Fibroblast of lung (primary cell): ENCODE results near the gene JAZF1. TPM values are rescaled to one million over a fixed set of nuclear protein-coding genes. Genes with fewer than 3 reads are reported as not detected.

Experiments
- DNase-seq, 2 donors: peaks; one replicate each; pipeline versions ENCODE4 v3.0.0 to v3.0.0-alpha.2; 2010; ENCODE audit warnings: low read depth in 2 of 2
- H2AFZ ChIP-seq: 2 replicates; pipeline ENCODE4 v1.5.1; 2012; ENCODE audit warnings: low read length, control low read depth, inconsistent platforms
- H3K27ac ChIP-seq: 2 replicates; pipeline ENCODE4 v1.5.1; 2011; ENCODE audit warnings: low read length, control low read depth; ENCODE audit not compliant: insufficient read depth
- H3K27me3 ChIP-seq: 2 replicates; pipeline ENCODE4 v1.5.1; 2011; ENCODE audit warnings: mild to moderate bottlenecking, low read length; ENCODE audit not compliant: control insufficient read depth, insufficient read depth
- H3K36me3 ChIP-seq: 2 replicates; pipeline ENCODE4 v1.5.1; 2011; ENCODE audit warnings: low read length; ENCODE audit not compliant: control insufficient read depth, insufficient read depth
- H3K4me1 ChIP-seq: 2 replicates; pipeline ENCODE4 v1.5.1; 2011; ENCODE audit warnings: low read length; ENCODE audit not compliant: control insufficient read depth, insufficient read depth; ENCODE audit errors: extremely low read depth
- H3K4me2 ChIP-seq: 2 replicates; pipeline ENCODE4 v1.5.1; 2011; ENCODE audit warnings: low read length, control low read depth; ENCODE audit not compliant: insufficient read depth; ENCODE audit errors: extremely low read depth
- H3K4me3 ChIP-seq, 4 experiments: fragments of 200-600 bp in 1 of 4; sonication (generic) in 1 of 4; replicated peaks in 1 of 4; 2 replicates each; pipeline ENCODE4 v1.5.1; 2011 to 2016; ENCODE audit warnings: low read length in 4 of 4, low read depth in 3 of 4, mild to moderate bottlenecking in 3 of 4, control low read depth in 2 of 4, inconsistent platforms in 1 of 4, mixed read lengths in 1 of 4; ENCODE audit not compliant: insufficient read depth in 1 of 4; ENCODE audit errors: control extremely low read depth in 1 of 4
- H3K79me2 ChIP-seq: 2 replicates; pipeline ENCODE4 v1.5.1; 2012; ENCODE audit warnings: mild to moderate bottlenecking, low read length, inconsistent platforms; ENCODE audit not compliant: control insufficient read depth, insufficient read depth
- H3K9ac ChIP-seq: 2 replicates; pipeline ENCODE4 v1.5.1; 2011; ENCODE audit warnings: mild to moderate bottlenecking, low read length, control low read depth; ENCODE audit not compliant: insufficient read depth
- H3K9me3 ChIP-seq: 2 replicates; pipeline ENCODE4 v1.5.1; 2012; ENCODE audit warnings: low read depth, low read length; ENCODE audit not compliant: control insufficient read depth, insufficient read depth
- H4K20me1 ChIP-seq: 2 replicates; pipeline ENCODE4 v1.5.1; 2011; ENCODE audit warnings: low read length; ENCODE audit not compliant: control insufficient read depth, insufficient read depth; ENCODE audit errors: extremely low read depth
- EZH2 ChIP-seq: IDR thresholded peaks from 2 replicates; pipeline ENCODE4 v1.5.1; 2012; ENCODE audit warnings: low read length, control low read depth, mild to moderate bottlenecking; ENCODE audit errors: missing control alignments
- polyA plus RNA-seq, 2 donors: library from polyadenylated mRNA; depleted of rRNA in 1 of 2; stranded (reverse) in 1 of 2; unstranded in 1 of 2; fragments of >200 nt; gene quantifications; 2 replicates each; pipeline ENCODE4 v1.2.1, GENCODE V29; 2011 to 2012; ENCODE audit warnings: missing spikeins in 1 of 2
- total RNA-seq: library from RNA; depleted of rRNA; stranded (reverse); fragments of >200 nt; gene quantifications from 2 replicates; pipeline ENCODE4 v1.2.1, GENCODE V29; 2014
- TF ChIP-seq, protein P1 (sequence below), 2 donors: IDR thresholded peaks in 1 of 2; conservative IDR thresholded peaks in 1 of 2; 1 replicate in 1 of 2; 2 replicates in 1 of 2; pipeline ENCODE4 v1.5.1; 2011 to 2012; ENCODE audit warnings: low read length in 2 of 2, control low read depth in 1 of 2, inconsistent platforms in 1 of 2, low read depth in 1 of 2, mild to moderate bottlenecking in 1 of 2

The JAZF1 gene
- total and polyA plus RNA-seq, 2 donors (not counting 1 experiment from before 2014, with no cell fraction given), result 9.1 to 9.3 TPM

DNA sequence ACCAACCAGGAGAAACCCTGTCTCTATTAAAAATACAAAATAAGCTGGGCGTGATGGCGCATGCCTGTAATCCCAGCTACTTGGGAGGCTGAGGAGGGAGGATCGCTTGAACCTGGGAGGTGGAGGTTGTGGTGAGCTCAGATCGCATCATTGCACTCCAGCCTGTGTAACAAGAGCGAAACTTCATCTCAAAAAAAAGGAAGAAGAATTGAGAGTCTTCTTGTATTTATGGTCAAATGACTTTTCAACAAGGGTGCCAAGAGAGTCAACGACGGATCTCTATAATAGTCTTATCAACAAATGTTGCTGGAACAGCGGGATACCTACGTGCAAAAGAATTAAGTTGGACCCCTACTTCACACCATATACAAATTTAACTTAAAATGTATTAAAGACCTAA lies 21.6 kb upstream of the JAZF1 start:
- Histone ChIP-seq H3K4me1 (no peaks in the 10 kb centered on the region), H3K36me3 (no peaks in the 10 kb centered on the region), H3K9ac (no peak overlapping the region), H3K9me3 (no peaks in the 10 kb centered on the region), H3K79me2 (no peaks in the 10 kb centered on the region), H3K27ac (no peak overlapping the region), H3K4me3 (no peak overlapping the region), H3K4me2 (no peak overlapping the region), H4K20me1 (no peaks in the 10 kb centered on the region), H2AFZ (no peak overlapping the region), H3K27me3 (no peaks in the 10 kb centered on the region)
- TF ChIP-seq EZH2, result no peak
- TF ChIP-seq, protein P1, sequence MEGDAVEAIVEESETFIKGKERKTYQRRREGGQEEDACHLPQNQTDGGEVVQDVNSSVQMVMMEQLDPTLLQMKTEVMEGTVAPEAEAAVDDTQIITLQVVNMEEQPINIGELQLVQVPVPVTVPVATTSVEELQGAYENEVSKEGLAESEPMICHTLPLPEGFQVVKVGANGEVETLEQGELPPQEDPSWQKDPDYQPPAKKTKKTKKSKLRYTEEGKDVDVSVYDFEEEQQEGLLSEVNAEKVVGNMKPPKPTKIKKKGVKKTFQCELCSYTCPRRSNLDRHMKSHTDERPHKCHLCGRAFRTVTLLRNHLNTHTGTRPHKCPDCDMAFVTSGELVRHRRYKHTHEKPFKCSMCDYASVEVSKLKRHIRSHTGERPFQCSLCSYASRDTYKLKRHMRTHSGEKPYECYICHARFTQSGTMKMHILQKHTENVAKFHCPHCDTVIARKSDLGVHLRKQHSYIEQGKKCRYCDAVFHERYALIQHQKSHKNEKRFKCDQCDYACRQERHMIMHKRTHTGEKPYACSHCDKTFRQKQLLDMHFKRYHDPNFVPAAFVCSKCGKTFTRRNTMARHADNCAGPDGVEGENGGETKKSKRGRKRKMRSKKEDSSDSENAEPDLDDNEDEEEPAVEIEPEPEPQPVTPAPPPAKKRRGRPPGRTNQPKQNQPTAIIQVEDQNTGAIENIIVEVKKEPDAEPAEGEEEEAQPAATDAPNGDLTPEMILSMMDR (conservative IDR thresholded peaks at IDR 0.05 in 1 of 2, IDR thresholded peaks at IDR 0.05 in 1 of 2; ENCODE audit: low read depth in 1 of 2, low read length in 2 of 2), result no peak
- DNase-seq, result no peak

DNA sequence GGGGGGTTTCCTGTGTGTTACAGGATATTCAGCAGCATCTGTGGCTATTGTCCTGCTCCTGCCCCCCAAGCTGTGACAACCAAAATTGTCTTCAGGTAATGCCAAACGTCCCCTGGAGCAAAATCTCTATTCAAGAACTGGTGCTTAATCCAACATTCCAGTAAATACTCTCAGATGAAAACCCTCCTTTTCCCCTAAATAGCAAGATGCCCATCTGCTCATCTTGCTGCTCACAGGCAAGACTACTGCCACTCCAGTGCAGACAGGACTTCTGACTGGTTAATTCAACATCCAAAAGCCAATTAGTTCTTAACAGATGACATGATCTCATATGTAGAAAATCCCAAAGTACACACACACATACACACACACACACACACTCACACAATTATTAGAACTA lies 20.5 kb upstream of the JAZF1 start:
- Histone ChIP-seq H2AFZ (no peak overlapping the region), H3K36me3 (no peaks in the 10 kb centered on the region), H3K27me3 (no peaks in the 10 kb centered on the region), H3K9ac (no peak overlapping the region), H3K79me2 (no peaks in the 10 kb centered on the region), H3K4me2 (no peak overlapping the region), H3K4me1 (no peaks in the 10 kb centered on the region), H3K27ac (no peak overlapping the region), H3K9me3 (no peaks in the 10 kb centered on the region), H3K4me3 (no peak overlapping the region), H4K20me1 (no peaks in the 10 kb centered on the region)
- DNase-seq, result no peak
- TF ChIP-seq, protein P1 (conservative IDR thresholded peaks at IDR 0.05 in 1 of 2, IDR thresholded peaks at IDR 0.05 in 1 of 2; ENCODE audit: low read depth in 1 of 2, low read length in 2 of 2), result no peak
- TF ChIP-seq EZH2, result no peak

DNA sequence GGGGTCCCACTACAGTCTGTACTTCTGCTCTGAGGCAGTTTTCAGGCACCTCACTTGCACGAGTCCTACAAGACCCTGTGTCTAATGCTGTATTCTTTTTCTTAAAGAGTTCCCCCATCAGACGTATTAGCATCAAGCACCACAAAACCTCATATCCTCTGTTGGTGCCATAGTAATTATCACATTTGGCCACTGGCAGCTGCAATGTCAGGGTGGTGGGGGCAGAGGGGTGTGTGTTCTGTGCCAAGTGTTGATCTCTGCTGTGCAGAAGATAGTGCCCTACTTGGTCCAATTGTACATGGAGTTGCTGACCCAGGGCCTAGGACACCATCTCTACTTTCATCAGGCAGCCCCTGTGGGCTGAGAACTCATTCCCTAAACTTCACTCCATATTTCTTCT lies 20.0 kb upstream of the JAZF1 start:
- Histone ChIP-seq H2AFZ (no peak overlapping the region), H3K4me3 (no peak overlapping the region), H3K27ac (no peak overlapping the region), H3K79me2 (no peaks in the 10 kb centered on the region), H3K9me3 (no peaks in the 10 kb centered on the region), H3K4me1 (no peaks in the 10 kb centered on the region), H4K20me1 (no peaks in the 10 kb centered on the region), H3K4me2 (no peak overlapping the region), H3K9ac (no peak overlapping the region), H3K36me3 (no peaks in the 10 kb centered on the region), H3K27me3 (no peaks in the 10 kb centered on the region)
- no peak for TF ChIP-seq EZH2
- TF ChIP-seq, protein P1 (conservative IDR thresholded peaks at IDR 0.05 in 1 of 2, IDR thresholded peaks at IDR 0.05 in 1 of 2; ENCODE audit: low read depth in 1 of 2, low read length in 2 of 2), result no peak
- DNase-seq, result no peak
